HS-5 (cell line): ENCODE results near the gene HSPA9.

Source experiments
- DNase-seq: peaks from one replicate; pipeline ENCODE4 v3.0.0-alpha.2; 2012; ENCODE audit warnings: low read depth

HSPA9 gene

DNA sequence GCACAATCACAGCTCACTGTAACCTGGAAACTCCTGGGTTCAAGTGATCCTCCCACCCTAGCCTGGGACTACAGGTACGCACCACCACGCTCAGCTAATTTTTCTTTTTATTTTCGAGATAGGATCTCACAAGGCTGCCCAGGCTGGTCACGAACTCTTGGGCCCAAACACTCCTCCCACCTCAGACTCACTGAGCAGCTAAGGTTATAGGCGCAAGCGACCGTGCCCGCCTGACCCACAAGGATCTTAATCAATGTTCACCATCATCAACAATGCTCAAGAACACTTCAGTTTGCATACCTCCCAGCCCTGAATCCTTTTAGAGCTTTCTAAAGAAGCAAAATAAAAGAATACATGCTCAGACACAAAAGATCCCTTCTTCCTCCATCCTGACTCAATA, 45.4 kb downstream of the HSPA9 start:
- DNase-seq, result no peak

GRCh38 chr5:138528744-138529469, 46.3 kb downstream of the HSPA9 start:
- DNase-seq, result no peak

- DNase-seq, result no peak
Observed at GRCh38 chr5:138528208-138528607, 47.0 kb downstream of the HSPA9 start.

- no peak for DNase-seq
Observed at GRCh38 chr5:138527170-138527569, 48.0 kb downstream of the HSPA9 start.

DNA sequence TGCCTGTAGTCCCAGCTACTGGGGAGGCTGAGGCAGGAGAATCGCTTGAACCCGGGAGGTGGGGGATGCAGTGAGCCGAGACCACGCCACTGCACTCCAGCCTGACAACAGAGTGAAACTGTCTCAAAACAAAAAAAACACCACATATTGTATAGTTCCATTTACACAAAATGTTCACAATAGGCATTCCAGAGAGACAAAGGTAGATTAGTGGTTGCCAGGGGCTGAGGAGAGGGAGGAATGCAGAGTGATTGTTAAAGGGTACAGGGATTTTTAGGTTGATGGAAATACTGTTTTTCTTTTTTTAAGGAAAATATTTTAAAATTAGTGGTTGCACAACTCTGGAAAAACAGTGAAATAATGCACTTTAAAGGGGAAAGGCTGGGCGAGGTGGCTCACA, 51.8 kb downstream of the HSPA9 start:
- no peak for DNase-seq

DNA sequence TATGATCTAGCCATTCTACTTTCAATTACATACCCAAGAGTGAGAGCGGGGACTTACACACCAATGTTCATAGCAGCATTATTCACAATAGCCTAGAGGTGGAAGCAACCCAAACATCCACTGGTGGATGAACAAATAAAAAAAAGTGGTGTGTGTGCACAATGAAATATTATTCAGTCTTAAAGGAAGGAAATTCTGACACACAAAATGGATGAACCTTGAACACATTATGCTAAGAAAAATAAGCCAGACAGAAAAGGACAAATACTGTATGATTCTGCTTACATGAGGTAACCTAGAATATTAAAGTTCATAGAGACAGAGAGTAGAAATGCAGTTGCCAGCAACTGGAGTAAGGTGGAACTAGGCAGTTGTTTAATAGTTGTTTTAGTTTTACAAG, 54.2 kb downstream of the HSPA9 start:
- no peak for DNase-seq

DNA sequence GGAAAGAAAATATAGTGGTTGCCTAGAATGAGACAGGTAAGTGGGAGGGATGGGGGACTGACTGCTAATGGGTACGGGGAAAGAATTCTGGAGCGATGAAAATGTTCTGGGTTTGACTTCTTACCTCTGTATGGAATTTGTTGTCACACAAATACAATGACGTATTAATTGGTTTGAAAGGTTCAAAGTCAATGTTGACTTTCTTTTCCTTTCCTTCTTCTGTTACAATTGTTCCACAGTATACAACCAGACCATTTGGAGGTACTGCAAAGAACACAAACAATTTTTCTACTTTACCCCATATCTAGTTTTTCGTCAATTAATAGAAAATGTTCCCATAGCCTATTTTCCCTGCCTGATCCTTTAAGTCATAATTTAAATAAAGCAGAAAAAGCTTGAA, 57.8 kb downstream of the HSPA9 start:
- no peak for DNase-seq

- no peak for DNase-seq
Observed at GRCh38 chr5:138515556-138516245, 59.5 kb downstream of the HSPA9 start.

DNA sequence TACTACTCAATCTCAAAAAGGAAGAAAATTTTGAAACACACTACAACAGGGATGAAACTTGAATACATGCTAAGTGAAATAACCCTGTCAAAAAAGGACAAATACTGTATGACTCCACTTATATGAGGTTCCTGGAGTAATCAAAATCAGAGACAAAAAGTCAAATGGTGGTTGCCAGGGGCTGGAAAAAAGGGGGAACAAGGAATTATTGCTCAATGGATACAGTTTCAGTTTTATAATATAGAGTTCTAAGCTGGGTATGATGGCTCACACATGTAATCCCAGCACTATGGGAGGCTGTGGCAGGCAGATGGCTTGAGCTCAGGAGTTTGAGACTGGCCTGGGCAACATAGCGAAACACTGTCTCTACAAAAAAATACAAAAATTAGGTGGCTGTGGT, 61.2 kb downstream of the HSPA9 start:
- no peak for DNase-seq

DNA sequence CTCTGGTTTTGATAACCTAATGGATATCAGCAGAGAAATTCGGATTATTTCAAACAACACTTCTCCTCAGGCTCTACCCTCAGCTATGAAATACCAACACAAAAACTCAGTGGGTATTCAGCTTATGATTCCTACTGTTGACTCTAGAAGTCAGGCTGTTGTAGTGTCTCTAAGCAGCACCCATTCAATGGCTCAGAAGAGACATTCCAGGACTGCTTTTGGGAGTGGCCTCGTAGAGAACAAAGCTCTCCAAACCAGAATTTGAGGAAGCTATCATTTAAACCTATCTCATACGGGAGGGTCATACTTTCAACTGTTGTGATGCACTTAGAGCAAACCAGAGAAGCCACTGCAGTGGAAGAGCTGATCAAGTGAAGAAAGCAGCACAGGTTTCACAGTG, 66.2 kb downstream of the HSPA9 start:
- no peak for DNase-seq

DNA sequence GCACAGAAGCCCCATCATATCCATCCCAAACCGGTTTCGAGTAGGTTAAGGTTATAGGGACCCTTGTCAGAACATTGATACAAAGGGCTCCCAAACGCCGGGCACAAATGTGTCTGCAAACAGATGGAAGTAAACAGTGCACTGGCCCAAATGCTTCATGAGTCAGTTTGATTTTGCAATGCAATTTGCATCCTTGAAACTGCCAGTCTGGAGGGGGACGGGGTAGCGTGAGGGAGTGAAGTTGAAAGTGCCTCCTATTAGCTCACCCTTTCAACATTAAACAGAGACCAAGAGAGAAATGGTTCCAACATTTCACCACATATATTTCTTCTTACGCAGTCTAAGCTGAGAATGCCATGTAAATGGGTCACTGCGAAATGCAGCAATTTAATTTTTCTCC, 67.7 kb downstream of the HSPA9 start:
- DNase-seq, result peak; percentile 54

DNA sequence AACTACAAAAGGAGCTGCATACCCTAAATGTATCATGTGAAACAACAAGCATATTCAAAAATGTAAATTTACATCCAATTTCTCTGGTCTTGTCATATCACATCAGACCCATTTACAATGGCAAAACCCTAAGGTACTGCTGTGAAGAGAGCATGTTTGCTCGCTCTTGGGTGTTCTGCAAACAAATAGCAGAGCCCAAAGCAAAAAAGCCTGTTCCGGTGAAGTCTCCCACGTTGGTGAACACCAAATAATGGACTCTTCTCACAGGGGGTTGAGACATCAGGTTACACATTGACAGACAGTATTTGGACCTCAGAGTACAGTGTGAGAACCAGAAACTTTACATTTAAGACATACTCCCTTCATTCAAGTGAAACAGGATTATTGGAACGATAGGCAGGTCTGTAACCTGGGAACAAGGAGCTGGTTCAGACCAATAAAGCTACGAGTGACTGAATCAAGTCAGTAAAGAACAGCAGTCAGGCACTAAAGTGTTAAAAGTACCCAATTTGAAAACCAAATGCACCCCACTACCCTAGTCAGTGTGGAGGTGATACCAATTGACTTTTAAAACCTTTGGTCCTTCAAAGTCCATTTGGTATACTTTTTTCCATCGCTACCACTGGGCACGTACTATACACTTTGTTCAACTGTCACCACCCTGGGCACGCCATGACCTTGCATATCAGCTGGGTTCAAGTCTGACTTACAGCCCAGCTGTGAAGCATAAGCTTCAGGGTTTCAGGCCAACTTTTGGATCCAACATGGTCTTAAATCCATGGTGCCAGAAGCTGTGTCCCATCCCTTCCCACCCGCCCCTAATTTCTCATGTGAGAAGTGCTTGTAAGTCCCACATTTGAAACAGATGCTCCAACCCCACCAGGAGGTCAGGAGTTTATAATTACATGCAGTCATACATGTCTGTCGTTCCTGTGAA, 68.6 kb downstream of the HSPA9 start:
- DNase-seq, result no peak

GRCh38 chr5:138504799-138505198, 70.4 kb downstream of the HSPA9 start:
- DNase-seq, result no peak
